ENCODE measurements around the gene TENM4. TPM values are rescaled to one million over a fixed set of nuclear protein-coding genes. Genes with fewer than 3 reads are reported as not detected.

Gene TENM4
- total RNA-seq, 1 donor from 2014 or later = 43.2 TPM

DNA sequence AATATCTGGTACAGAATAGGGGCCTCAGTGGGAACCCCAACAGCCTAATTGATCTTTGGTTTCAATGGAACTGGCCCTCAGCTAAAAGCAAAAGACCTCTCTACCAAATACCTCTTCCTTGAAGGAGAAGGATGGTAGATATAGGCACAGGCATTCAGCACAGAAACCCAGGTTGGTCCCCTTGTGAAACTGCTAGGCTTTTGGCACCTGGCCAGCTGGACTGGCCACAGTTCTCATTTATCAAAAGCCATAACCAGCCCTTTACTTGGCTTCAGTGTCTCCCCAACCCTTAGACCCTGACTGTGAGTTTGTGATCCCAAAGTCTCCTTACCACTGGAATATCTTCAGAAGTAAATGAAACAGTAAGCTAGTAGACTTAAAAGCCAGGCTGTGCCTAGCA lies 152.9 kb downstream of the TENM4 start:
- no peak overlapping the region for H3K4me3 Mint-ChIP-seq
- no peaks in the 10 kb centered on the region for H3K4me1 Mint-ChIP-seq
- H3K27ac Mint-ChIP-seq (ENCODE audit: unreplicated experiment) = no peak overlapping the region

DNA sequence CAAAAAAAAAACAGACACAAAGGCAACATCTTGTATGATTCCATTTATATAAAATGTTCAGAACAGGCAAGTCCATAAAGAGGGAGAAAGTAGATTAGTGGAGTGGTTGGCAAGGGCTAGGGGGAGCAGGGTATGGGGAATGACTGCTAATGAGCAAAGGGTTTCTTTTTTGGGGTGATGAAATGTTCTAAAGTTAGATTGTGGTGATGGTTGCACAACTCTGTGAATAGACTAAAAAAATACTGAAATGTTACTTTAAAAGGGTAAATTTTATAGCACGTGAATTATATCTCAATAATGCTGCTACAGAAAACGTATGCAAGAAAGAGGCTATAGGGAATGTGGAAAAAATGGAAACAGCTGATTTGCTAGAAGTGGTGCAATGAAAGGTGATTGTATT lies 155.1 kb downstream of the TENM4 start:
- Mint-ChIP-seq H3K4me3 (no peak overlapping the region), H3K4me1 (no peaks in the 10 kb centered on the region), H3K27ac (ENCODE audit: unreplicated experiment) (no peak overlapping the region), H3K27me3 (ENCODE audit: low read depth) (no peaks in the 10 kb centered on the region), H3K9me3 (peaks cover 6% of the 10 kb centered on the region), H3K36me3 (ENCODE audit: low read depth) (peaks cover 16% of the 10 kb centered on the region)
- no peak for DNase-seq (ENCODE audit: low read depth, low spot score)
- TF ChIP-seq, protein P1, sequence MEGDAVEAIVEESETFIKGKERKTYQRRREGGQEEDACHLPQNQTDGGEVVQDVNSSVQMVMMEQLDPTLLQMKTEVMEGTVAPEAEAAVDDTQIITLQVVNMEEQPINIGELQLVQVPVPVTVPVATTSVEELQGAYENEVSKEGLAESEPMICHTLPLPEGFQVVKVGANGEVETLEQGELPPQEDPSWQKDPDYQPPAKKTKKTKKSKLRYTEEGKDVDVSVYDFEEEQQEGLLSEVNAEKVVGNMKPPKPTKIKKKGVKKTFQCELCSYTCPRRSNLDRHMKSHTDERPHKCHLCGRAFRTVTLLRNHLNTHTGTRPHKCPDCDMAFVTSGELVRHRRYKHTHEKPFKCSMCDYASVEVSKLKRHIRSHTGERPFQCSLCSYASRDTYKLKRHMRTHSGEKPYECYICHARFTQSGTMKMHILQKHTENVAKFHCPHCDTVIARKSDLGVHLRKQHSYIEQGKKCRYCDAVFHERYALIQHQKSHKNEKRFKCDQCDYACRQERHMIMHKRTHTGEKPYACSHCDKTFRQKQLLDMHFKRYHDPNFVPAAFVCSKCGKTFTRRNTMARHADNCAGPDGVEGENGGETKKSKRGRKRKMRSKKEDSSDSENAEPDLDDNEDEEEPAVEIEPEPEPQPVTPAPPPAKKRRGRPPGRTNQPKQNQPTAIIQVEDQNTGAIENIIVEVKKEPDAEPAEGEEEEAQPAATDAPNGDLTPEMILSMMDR (conservative IDR thresholded peaks at IDR 0.05) = no peak

More for the DNA sequence above, 152.9 kb downstream of the TENM4 start:
- no peak for DNase-seq (ENCODE audit: low read depth, low spot score)
- peaks cover 3% of the 10 kb centered on the region for H3K9me3 Mint-ChIP-seq
- TF ChIP-seq, protein P1 (conservative IDR thresholded peaks at IDR 0.05) = no peak
- peaks cover 6% of the 10 kb centered on the region for H3K36me3 Mint-ChIP-seq (ENCODE audit: low read depth)
- no peaks in the 10 kb centered on the region for H3K27me3 Mint-ChIP-seq (ENCODE audit: low read depth)

DNA sequence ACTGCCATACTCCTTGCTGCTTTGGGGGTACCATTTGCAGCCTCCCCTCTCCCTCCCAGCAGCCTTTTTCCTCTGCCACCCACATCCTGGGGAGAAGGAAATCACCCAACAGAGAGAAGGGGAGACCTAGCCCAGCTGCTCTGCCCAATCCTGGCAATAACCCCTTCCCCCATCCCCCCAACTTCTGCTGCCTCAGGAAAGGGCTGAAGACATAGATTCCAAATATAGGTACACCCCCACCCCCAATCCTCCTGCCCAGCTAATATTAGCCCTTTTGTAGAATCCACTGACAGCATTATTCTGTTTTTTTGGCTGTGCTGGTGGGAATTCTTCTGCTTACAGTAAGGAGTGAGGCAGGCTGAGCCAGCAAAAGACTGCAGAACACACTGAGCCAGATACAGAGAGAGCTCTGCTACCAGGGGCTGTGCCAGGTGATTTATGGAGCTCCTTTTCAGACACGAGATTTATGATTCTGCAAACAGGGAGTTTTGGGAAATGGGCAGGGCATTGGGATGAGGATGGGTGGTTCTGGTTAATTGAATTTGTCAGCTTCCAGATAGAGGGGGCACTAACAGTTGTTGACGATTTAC lies 164.0 kb downstream of the TENM4 start:
- Mint-ChIP-seq H3K36me3 (ENCODE audit: low read depth) (peaks cover 4% of the 10 kb centered on the region), H3K4me3 (no peak overlapping the region), H3K9me3 (no peaks in the 10 kb centered on the region), H3K27me3 (ENCODE audit: low read depth) (no peaks in the 10 kb centered on the region), H3K4me1 (peaks cover 17% of the 10 kb centered on the region), H3K27ac (ENCODE audit: unreplicated experiment) (peak overlapping the region; percentile 43)
- DNase-seq (ENCODE audit: low read depth, low spot score) = no peak
- TF ChIP-seq, protein P1 (conservative IDR thresholded peaks at IDR 0.05) = no peak

DNA sequence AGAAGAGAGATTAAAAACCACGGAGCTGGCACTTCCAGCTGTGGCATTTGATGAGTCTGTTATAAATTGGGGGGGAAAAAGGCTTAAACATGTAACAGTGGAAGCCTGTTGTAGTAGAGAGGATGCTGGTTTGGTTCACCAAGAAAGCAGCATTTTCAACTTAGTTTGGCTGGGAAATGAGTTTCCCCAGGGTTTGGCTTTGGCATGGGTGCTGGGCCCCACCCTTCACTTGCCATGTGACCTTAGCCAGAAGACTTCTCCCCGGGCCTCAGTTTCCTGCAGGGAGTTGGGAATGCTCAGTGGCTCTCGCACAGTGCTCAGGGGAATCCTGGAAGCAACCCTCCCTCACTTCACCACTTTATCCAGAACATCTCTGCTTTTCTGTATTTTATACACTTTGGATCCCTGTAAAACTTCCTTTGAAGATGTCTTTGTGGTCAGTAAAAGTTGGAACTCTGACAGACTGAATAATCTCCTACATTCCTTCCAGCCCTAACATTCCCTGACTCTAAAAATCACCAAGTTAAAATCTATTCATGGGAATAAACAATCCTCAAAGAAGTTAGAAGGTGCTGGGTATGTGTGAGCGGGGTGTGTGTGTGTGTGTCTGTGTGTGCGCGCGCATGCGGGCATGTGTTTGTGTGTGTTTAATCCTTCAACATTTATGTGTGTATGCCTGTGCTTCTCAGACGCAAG lies 166.0 kb downstream of the TENM4 start:
- TF ChIP-seq, protein P1 (conservative IDR thresholded peaks at IDR 0.05) = no peak
- H3K27ac Mint-ChIP-seq (ENCODE audit: unreplicated experiment) = no peak overlapping the region
- H3K4me3 Mint-ChIP-seq = no peak overlapping the region
- no peaks in the 10 kb centered on the region for H3K9me3 Mint-ChIP-seq
- no peaks in the 10 kb centered on the region for H3K36me3 Mint-ChIP-seq (ENCODE audit: low read depth)
- H3K27me3 Mint-ChIP-seq (ENCODE audit: low read depth) = no peaks in the 10 kb centered on the region
- peaks cover 21% of the 10 kb centered on the region for H3K4me1 Mint-ChIP-seq
- DNase-seq (ENCODE audit: low read depth, low spot score) = no peak

DNA sequence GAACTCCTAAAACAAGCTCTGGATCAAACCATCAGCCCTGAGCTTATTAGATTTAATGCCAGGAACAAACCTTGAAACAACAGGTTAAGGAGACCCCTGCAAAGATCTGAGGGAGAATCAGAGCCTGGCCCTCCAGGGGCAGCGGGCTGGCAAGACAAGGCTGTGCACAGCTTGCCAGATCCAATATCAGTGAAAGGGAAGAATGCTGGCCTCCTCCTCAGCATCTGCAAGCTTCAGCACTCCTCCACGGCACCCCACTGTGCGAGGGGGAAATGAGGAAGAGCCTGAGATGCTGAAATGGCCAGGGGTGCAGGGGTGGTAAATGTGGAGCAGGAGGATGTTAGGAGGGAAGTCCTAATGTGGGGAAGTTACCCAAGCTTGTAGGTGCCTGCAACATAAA lies 167.0 kb downstream of the TENM4 start:
- H3K27me3 Mint-ChIP-seq (ENCODE audit: low read depth) = no peaks in the 10 kb centered on the region
- peaks cover 20% of the 10 kb centered on the region for H3K4me1 Mint-ChIP-seq
- no peak for DNase-seq (ENCODE audit: low read depth, low spot score)
- no peaks in the 10 kb centered on the region for H3K9me3 Mint-ChIP-seq
- H3K27ac Mint-ChIP-seq (ENCODE audit: unreplicated experiment) = no peak overlapping the region
- TF ChIP-seq, protein P1 (conservative IDR thresholded peaks at IDR 0.05) = no peak
- H3K36me3 Mint-ChIP-seq (ENCODE audit: low read depth) = no peaks in the 10 kb centered on the region
- no peak overlapping the region for H3K4me3 Mint-ChIP-seq
